ENCODE results near the gene ELMO3. TPM values are rescaled to one million over a fixed set of nuclear protein-coding genes. Genes with fewer than 3 reads are reported as not detected.
A peak's percentile ranks its signal among the peaks of the same experiment; 100 is the strongest.

Gene ELMO3
- total and polyA plus RNA-seq, 2 of the 13 experiments (the other 11 are each of a cell fraction or from before 2014, with no cell fraction given): 2.6 to 4.0 TPM

- no peak for TF ChIP-seq FIP1L1 (IDR thresholded peaks at IDR 0.05; ENCODE audit: borderline replicate concordance, insufficient read depth, low read depth, low read length)
- no peak for TF ChIP-seq ZBTB4 (CRISPR knock-in tag; IDR thresholded peaks at IDR 0.05; ENCODE audit: borderline replicate concordance)
- TF ChIP-seq IKZF5 (CRISPR knock-in tag; IDR thresholded peaks at IDR 0.05): peak; percentile 76
- no peak for TF ChIP-seq MEIS1 (CRISPR knock-in tag; IDR thresholded peaks at IDR 0.05; ENCODE audit: borderline replicate concordance)
- TF ChIP-seq DNMT3B (CRISPR knock-in tag; conservative IDR thresholded peaks at IDR 0.05): no peak
- no peak; the same call in 1 of the 2 replicates for TF ChIP-seq E2F2 (CRISPR knock-in tag; IDR thresholded peaks at IDR 0.05; ENCODE audit: borderline replicate concordance)
- TF ChIP-seq ZNF138 (CRISPR knock-in tag; IDR thresholded peaks at IDR 0.05; ENCODE audit: low read depth): peak; percentile 41; the same call in 1 of the 2 replicates
- TF ChIP-seq PCBP1 (IDR thresholded peaks at IDR 0.05; ENCODE audit: borderline replicate concordance, low read depth, low read length): no peak
- no peak for TF ChIP-seq ZNF672 (CRISPR knock-in tag; IDR thresholded peaks at IDR 0.05)
- TF ChIP-seq ZNF460 (CRISPR knock-in tag; IDR thresholded peaks at IDR 0.05; ENCODE audit: borderline replicate concordance): no peak
- TF ChIP-seq ERF (CRISPR knock-in tag; IDR thresholded peaks at IDR 0.05): peak; percentile 92
- TF ChIP-seq ZMYM3 (CRISPR knock-in tag; IDR thresholded peaks at IDR 0.05): peak; percentile 88
- no peak for TF ChIP-seq ATF3 (CRISPR knock-in tag; IDR thresholded peaks at IDR 0.05)
- TF ChIP-seq NFIB (CRISPR knock-in tag; IDR thresholded peaks at IDR 0.05; ENCODE audit: borderline replicate concordance): no peak
- TF ChIP-seq TEAD3 (CRISPR knock-in tag; optimal IDR thresholded peaks at IDR 0.05; ENCODE audit: borderline replicate concordance): peak; percentile 71
- no peak; the same call in 1 of the 2 replicates for TF ChIP-seq ZNF761 (CRISPR knock-in tag; conservative IDR thresholded peaks at IDR 0.05)
- no peak for TF ChIP-seq ZFP62 (CRISPR knock-in tag; IDR thresholded peaks at IDR 0.05)
- 0 out of 2 replicates have a peak, but pooled peaks have one; percentile 51 for TF ChIP-seq ZNF790 (CRISPR knock-in tag; IDR thresholded peaks at IDR 0.05; ENCODE audit: borderline replicate concordance)
- peak; percentile 77; the same call in 1 of the 2 replicates for TF ChIP-seq NFKB2 (CRISPR knock-in tag; IDR thresholded peaks at IDR 0.05; ENCODE audit: borderline replicate concordance)
- TF ChIP-seq ARNTL (CRISPR knock-in tag; IDR thresholded peaks at IDR 0.05): no peak
Measured at GRCh38 chr16:67191995-67192681, 6.8 kb upstream of the ELMO3 start, which contains the start of gene E2F4 (continued).

All from HepG2 (cell line).